ENCODE data around the gene FOXL3. TPM values are rescaled to one million over a fixed set of nuclear protein-coding genes. Genes with fewer than 3 reads are reported as not detected.

The FOXL3 gene
- polyA plus RNA-seq, 3 donors = not detected

DNA sequence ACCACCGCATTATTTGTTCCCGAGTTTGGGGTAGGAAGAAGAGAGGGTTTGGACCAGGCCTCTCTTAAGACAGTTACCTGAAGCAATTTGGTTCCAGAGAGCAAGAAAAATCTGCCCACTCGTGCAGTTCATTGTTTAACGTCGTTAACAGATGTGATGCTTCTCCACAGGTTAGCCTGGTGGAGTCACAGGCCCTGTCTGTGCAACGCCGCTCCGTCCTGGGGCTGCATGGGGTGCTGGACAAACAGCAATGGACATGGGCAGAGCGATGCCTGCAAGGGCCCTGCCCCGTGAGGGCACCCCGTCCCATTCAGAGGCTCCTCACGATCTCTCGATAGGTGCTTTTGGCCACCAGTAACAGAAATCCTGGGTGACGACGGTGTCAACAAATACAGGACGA is 9.7 kb downstream of the FOXL3 start:
- H3K4me1 Mint-ChIP-seq = no peaks in the 10 kb centered on the region

DNA sequence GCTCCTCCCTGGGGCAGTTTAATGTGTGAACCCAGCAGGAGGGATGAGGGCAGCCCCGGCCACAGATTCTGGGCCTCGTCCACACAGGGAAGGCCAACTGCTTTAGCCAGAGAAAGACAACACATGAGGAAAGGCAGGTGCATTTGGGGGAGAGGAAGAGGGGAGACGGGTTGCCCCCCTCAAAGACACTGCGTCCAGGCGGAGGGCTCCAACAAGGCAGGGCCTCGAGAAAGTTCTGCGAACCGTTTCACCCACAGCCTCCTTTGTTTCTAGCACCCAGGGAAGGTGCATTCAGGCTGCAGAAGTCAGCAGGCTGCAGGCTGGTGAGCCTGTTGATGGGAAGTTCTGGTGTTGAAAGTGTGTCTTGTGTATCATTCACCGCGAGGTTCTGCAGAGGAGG is 10.1 kb downstream of the FOXL3 start:
- no peaks in the 10 kb centered on the region for H3K36me3 Mint-ChIP-seq
- no peak overlapping the region for H3K27ac ChIP-seq (ENCODE audit: low read depth in 1 of 2, low read length in 2 of 2)

More for the DNA sequence above, 9.7 kb downstream of the FOXL3 start:
- peaks cover 0 to 4% (median 4%) of the 10 kb centered on the region in 7 donors for H3K9me3 Mint-ChIP-seq
- no peaks in the 10 kb centered on the region for H3K36me3 ChIP-seq (replicated peaks in 1 of 2; ENCODE audit: control insufficient read depth in 1 of 2, insufficient read depth in 2 of 2, low read length in 2 of 2)
- TF ChIP-seq, protein P1, sequence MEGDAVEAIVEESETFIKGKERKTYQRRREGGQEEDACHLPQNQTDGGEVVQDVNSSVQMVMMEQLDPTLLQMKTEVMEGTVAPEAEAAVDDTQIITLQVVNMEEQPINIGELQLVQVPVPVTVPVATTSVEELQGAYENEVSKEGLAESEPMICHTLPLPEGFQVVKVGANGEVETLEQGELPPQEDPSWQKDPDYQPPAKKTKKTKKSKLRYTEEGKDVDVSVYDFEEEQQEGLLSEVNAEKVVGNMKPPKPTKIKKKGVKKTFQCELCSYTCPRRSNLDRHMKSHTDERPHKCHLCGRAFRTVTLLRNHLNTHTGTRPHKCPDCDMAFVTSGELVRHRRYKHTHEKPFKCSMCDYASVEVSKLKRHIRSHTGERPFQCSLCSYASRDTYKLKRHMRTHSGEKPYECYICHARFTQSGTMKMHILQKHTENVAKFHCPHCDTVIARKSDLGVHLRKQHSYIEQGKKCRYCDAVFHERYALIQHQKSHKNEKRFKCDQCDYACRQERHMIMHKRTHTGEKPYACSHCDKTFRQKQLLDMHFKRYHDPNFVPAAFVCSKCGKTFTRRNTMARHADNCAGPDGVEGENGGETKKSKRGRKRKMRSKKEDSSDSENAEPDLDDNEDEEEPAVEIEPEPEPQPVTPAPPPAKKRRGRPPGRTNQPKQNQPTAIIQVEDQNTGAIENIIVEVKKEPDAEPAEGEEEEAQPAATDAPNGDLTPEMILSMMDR (IDR thresholded peaks at IDR 0.05) = no peak
- no peak overlapping the region for H3K27ac ChIP-seq (ENCODE audit: low read depth in 1 of 2, low read length in 2 of 2)
- no peak overlapping the region for H3K4me3 Mint-ChIP-seq
- intact Hi-C loops (cut with micrococcal nuclease) = no loop called here
- H3K9ac ChIP-seq (ENCODE audit: insufficient read depth, low read length, poor library complexity, severe bottlenecking) = no peak overlapping the region
- H2AFZ ChIP-seq (ENCODE audit: insufficient read depth, low read depth, low read length, poor library complexity, severe bottlenecking) = no peak overlapping the region
- peaks cover 2 to 5% (median 4%) of the 10 kb centered on the region in 3 donors for H3K27me3 Mint-ChIP-seq (ENCODE audit: low read depth in 3 of 3)
- H3K36me3 Mint-ChIP-seq = no peaks in the 10 kb centered on the region
- H4K20me1 ChIP-seq (ENCODE audit: insufficient read depth, low read length) = no peaks in the 10 kb centered on the region
- H3K9me3 ChIP-seq (replicated peaks in 1 of 2; ENCODE audit: control insufficient read depth in 1 of 2, insufficient read depth in 1 of 2, low read length in 2 of 2) = no peaks in the 10 kb centered on the region
- H3K27me3 ChIP-seq (ENCODE audit: control insufficient read depth in 2 of 2, insufficient read depth in 2 of 2, low read length in 2 of 2) = no peaks in the 10 kb centered on the region
- H3K4me2 ChIP-seq (replicated peaks; ENCODE audit: extremely low read depth, low read length, poor library complexity, severe bottlenecking) = no peak overlapping the region
- H3K4me3 ChIP-seq (replicated peaks in 1 of 3; ENCODE audit: low read depth in 2 of 3, low read length in 3 of 3) = no peak overlapping the region
- DNase-seq = no peak
- H3K4me1 ChIP-seq (ENCODE audit: control insufficient read depth in 1 of 2, insufficient read depth in 2 of 2, low read length in 2 of 2) = no peaks in the 10 kb centered on the region
- no peaks in the 10 kb centered on the region for H3K79me2 ChIP-seq (ENCODE audit: insufficient read depth, low read length)
- no peak overlapping the region for H3K27ac Mint-ChIP-seq
- 97% methylated on average over 15 of the region's 16 CpGs for WGBS (ENCODE audit: insufficient coverage)

More for the DNA sequence above, 10.1 kb downstream of the FOXL3 start:
- TF ChIP-seq, protein P1 (IDR thresholded peaks at IDR 0.05) = no peak
- intact Hi-C loops (cut with micrococcal nuclease) = no loop called here
- Histone ChIP-seq H3K27me3 (ENCODE audit: control insufficient read depth in 2 of 2, insufficient read depth in 2 of 2, low read length in 2 of 2) (no peaks in the 10 kb centered on the region), H3K79me2 (ENCODE audit: insufficient read depth, low read length) (no peaks in the 10 kb centered on the region), H3K4me1 (ENCODE audit: control insufficient read depth in 1 of 2, insufficient read depth in 2 of 2, low read length in 2 of 2) (no peaks in the 10 kb centered on the region), H3K9me3 (replicated peaks in 1 of 2; ENCODE audit: control insufficient read depth in 1 of 2, insufficient read depth in 1 of 2, low read length in 2 of 2) (no peaks in the 10 kb centered on the region), H2AFZ (ENCODE audit: insufficient read depth, low read depth, low read length, poor library complexity, severe bottlenecking) (no peak overlapping the region), H3K4me2 (replicated peaks; ENCODE audit: extremely low read depth, low read length, poor library complexity, severe bottlenecking) (no peak overlapping the region), H3K4me3 (replicated peaks in 1 of 3; ENCODE audit: low read depth in 2 of 3, low read length in 3 of 3) (no peak overlapping the region), H3K36me3 (replicated peaks in 1 of 2; ENCODE audit: control insufficient read depth in 1 of 2, insufficient read depth in 2 of 2, low read length in 2 of 2) (no peaks in the 10 kb centered on the region), H3K9ac (ENCODE audit: insufficient read depth, low read length, poor library complexity, severe bottlenecking) (no peak overlapping the region), H4K20me1 (ENCODE audit: insufficient read depth, low read length) (no peaks in the 10 kb centered on the region)
- Mint-ChIP-seq H3K27me3 (ENCODE audit: low read depth in 3 of 3) (peaks cover 2 to 3% (median 2%) of the 10 kb centered on the region in 3 donors), H3K9me3 (peaks cover 0 to 4% (median 4%) of the 10 kb centered on the region in 7 donors), H3K27ac (no peak overlapping the region), H3K4me3 (no peak overlapping the region), H3K4me1 (no peaks in the 10 kb centered on the region)
- DNase-seq = no peak
- 100% methylated on average over 2 of the region's 10 CpGs for WGBS (ENCODE audit: insufficient coverage)
